COLO829 (cell line): ENCODE data around the gene PAGR1.
A peak's percentile ranks its signal among the peaks of the same experiment; 100 is the strongest.
"Not testable (repeated sequence)": the region's sequence is repeated elsewhere in the genome, so short reads cannot be mapped to it uniquely, and the experiment has no call there.

Experiments used
- DNase-seq: peaks from one replicate; pipeline ENCODE4 v3.0.0; 2012; ENCODE audit warnings: low spot score

The PAGR1 gene

DNA sequence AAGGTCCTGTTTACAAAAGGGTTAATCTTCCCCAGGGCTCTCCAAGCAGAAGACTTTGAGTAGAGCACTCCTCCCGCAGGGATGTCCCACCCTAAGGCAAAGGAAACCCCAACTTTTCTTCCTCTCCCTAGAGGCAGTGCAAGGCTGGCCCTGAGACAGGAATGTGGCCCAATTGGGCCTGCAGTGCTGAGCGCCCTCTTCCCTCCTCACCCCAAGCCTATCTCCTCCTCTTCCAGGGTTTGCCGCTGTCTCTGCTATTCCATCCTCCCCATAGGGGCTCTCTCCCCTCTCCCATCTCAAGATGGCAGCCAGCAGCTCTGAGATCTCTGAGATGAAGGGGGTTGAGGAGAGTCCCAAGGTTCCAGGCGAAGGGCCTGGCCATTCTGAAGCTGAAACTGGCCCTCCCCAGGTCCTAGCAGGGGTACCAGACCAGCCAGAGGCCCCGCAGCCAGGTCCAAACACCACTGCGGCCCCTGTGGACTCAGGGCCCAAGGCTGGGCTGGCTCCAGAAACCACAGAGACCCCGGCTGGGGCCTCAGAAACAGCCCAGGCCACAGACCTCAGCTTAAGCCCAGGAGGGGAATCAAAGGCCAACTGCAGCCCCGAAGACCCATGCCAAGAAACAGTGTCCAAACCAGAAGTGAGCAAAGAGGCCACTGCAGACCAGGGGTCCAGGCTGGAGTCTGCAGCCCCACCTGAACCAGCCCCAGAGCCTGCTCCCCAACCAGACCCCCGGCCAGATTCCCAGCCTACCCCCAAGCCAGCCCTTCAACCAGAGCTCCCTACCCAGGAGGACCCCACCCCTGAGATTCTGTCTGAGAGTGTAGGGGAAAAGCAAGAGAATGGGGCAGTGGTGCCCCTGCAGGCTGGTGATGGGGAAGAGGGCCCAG lies 3.0 kb upstream of the PAGR1 start:
- DNase-seq, result no peak

GRCh38 chr16:29813644-29814562 lies 2.0 kb upstream of the PAGR1 start:
- DNase-seq, result no peak

DNA sequence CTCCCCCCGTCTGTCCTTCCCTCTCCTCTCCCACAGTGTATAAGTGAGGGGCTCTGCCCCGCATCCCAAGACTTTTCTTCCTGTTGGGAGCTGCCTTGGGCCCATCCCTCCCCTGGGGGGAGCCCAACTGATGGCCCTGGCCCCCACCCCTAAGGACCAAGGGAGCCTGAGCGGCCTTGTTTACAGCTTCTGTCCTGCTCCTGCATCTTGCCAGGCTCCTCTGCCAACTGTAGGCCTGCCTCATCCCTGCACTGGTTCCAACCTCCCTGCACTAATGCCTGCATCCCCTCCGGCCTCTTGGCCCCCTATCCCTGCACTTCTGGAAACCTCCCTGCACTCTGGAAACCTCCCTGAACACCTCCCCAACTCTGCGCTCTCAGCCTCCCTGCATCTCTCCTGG lies 1.4 kb upstream of the PAGR1 start:
- no peak for DNase-seq

- DNase-seq, result no peak
Measured at GRCh38 chr16:29815032-29815721, 775 bp upstream of the PAGR1 start.

DNA sequence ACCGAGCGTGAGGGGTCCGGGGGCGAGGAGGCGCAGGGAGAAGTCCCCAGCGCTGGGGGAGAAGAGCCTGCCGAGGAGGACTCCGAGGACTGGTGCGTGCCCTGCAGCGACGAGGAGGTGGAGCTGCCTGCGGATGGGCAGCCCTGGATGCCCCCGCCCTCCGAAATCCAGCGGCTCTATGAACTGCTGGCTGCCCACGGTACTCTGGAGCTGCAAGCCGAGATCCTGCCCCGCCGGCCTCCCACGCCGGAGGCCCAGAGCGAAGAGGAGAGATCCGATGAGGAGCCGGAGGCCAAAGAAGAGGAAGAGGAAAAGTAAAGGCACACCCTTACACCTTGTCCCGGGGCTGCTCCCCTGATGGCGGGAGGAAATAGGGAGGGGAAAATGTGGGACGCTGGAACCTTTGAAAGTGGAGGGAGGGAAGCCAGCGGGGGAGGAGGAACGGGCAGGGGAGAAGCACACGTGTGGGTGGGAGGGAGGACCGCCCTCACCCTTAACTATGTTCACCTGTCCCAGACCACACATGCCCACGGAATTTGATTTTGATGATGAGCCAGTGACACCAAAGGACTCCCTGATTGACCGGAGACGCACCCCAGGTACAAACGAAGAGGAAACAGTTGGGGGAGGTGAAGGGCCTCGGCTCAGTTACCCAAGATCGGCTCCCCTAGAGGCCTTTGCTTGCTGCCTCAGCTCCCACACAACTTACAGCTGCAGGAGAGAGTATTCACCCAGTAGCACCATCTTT lies 916 bp downstream of the PAGR1 start:
- DNase-seq, result no peak

GRCh38 chr16:29818082-29818481 lies 2.1 kb downstream of the PAGR1 start:
- no peak for DNase-seq

- no peak for DNase-seq
Measured at GRCh38 chr16:29819506-29819905, 3.6 kb downstream of the PAGR1 start.

GRCh38 chr16:29820271-29820701 lies 4.3 kb downstream of the PAGR1 start, which contains the start of gene MVP:
TSS of gene MVP (plus strand) at chr16:29820462. CDS start at chr16:29830550, 10,088 bp downstream.
- no peak for DNase-seq

GRCh38 chr16:29820730-29821642 lies 5.0 kb downstream of the PAGR1 start:
- DNase-seq, result no peak

DNA sequence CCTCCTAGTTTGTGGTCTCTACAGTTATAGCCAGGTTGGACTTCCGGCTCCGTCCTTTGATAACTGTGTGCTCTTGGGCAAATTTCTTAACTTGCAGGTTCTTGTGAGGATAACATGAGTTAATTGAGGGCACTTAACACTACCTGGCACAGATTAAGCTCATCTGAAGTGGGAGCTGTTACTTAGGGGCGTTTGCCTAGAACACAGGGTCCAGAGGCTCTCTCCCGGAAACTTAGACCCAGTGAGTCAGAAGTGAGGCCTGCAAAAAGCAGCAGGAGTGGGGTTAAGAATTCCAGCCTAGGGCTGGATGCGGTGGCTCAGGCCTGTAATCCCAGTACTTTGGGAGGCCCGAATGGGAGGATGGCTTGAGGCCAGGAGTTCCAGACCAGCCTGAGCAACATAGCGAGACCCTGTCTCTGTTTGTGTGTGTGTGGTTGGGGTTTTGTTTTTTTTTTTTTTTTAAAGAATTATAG lies 5.7 kb downstream of the PAGR1 start:
- no peak for DNase-seq

DNA sequence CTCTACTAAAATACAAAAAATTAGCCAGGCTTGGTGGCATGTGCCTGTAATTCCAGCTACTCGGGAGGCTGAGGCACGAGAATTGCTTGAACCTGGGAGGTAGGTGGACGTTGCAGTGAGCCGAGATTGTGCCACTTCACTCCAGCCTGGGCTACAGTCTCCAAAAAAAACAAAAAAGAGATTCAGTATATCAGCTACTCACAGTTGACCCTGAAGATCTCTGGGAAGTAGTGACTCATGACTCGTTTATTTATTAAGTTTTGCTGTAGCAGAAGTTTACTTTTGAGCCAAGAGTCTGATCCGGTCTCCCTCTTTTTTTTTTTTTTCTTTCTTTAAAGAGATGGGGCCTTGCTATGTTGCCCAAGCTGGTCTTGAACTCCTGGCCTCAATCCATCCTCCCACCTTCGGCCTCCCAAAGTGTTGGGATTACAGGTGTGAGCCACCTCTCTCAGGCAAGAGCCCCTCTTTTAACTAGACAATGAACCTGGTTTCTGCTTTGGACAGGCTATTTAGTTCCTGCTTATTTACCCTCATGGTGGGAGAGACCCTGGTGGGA lies 8.7 kb downstream of the PAGR1 start:
- DNase-seq, result peak; percentile 88

DNA sequence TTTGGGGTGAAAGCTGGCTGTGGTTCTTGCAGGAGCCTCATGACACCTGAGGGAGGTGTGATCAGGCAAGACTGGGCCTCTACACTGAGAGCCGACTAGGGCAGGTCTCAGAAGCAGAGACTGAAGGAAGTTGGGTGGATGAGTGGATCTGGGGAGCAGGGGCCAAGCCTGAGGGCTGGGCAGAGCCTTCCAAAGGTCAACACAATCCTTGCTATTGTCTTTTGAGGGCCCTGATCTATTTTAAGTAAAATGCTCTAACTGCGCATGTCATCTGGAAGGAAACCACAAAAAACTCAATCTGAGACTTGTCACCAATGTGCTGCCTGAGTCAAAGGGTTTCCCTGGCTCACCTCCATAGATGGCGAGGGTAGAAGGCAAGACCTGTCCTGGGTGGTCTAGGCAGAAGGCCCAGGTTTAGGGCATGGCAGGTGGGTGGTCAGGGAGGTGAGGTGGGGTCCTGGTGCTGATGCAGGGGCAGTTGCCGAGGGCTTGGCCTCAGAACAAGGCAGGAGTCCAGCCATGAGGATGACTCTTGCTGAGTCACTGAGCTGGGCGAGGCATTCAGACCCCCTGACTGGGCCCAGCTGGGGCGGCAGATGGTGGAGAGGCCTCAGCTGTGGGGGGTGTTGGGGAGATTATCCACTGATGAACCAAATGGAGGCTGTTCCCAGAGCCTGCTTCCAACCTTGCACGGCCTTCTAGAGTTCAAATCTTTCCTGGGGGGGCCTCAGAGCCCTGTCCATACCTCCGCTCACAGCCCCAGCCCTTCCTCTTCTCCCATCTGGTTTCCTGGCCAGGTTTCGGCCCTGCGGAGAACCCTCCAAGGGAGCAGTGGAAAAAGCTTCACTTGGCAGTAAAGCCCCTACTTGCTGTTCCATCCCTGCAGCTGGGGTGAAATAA lies 9.4 kb downstream of the PAGR1 start:
- peak; percentile 74 for DNase-seq

DNA sequence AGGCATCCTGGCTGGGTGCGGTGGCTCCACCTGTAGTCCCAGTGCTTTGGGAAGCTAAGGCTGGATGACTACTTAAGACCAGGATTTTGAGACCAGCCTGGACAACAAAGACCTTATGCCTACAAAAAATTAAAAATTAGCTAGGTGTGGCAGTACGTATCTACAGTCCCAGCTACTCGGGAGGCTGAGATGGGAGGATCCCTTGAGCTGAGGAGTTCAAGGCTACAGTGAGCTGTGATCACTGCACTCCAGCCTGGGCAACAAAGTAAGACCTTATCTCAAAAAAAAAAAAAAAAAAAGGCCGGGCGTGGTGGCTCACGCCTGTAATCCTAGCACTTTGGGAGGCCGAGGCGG lies 10.4 kb downstream of the PAGR1 start:
- DNase-seq, result no peak

DNA sequence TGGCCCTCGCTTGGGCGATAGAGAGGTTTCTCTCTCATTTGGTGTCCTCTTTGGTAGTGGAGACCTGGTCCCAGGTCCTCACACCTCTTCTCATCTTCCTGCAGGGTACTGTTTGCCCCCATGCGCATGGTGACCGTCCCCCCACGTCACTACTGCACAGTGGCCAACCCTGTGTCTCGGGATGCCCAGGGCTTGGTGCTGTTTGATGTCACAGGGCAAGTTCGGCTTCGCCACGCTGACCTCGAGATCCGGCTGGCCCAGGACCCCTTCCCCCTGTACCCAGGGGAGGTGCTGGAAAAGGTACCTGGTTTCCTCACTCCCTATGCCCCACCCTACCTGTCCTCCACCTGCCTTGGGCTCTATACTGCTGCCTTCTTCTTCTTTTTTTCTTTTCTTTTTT lies 14.8 kb downstream of the PAGR1 start:
- no peak for DNase-seq

DNA sequence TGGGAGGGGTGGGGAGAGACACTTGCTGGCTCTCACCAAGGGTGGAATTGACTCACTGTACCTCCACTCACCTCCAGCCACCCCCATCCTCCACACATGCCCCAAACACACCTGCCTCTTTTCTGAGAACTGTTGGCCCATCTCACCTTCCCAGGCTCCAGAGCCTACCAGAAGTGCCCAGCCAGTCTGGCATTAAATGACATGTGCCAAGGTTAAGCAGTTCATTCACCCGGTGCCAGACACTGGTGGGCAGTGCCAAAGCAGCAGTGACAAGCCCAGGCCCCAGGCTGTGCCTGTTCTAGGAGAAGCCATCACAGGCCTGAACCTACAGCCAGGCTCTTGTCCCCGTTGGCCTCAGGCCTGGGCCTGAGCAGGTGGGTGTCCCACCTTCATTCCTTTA lies 15.5 kb downstream of the PAGR1 start:
- DNase-seq, result no peak

DNA sequence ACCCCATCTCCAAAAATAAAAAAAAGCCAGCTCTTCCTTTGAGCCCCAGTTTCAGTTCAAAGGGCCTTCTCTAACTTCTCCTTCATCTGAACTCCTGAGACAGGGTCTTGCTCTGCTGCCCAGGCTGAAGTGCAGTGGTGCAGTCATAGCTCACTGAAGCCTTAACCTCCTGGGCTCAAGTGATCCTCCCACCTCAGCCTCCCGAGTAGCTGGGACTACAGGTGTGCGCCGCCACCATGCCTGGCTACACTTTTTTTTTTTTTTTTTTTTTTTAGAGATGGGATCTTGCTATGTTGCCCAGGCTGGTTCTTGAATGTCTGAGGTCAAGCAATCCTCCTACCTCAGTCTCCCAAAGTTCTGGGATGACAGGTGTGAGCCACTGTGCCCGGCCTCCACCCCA lies 17.3 kb downstream of the PAGR1 start:
- DNase-seq, result not testable (repeated sequence)

DNA sequence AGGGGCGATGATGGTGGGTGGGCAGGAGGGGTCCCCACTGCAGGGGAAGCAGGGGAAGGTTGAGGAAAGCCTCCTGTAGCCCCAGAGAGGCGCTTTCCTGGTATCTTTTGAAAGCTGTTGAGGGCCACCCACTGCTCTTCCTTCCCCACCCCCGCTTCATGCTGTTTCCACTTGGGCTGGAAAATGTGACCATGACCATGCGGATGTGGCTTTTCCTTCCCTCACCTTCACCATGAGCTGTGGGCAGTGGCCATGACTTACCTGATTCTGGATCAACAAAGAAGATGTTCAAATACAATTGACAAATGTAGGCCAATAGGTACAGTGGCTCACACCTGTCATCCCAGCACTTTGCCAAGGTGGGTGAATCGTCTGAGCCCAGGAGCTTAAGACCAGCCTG lies 18.1 kb downstream of the PAGR1 start:
- DNase-seq, result no peak

- no peak for DNase-seq
Measured at GRCh38 chr16:29835926-29836325, 20.0 kb downstream of the PAGR1 start.

DNA sequence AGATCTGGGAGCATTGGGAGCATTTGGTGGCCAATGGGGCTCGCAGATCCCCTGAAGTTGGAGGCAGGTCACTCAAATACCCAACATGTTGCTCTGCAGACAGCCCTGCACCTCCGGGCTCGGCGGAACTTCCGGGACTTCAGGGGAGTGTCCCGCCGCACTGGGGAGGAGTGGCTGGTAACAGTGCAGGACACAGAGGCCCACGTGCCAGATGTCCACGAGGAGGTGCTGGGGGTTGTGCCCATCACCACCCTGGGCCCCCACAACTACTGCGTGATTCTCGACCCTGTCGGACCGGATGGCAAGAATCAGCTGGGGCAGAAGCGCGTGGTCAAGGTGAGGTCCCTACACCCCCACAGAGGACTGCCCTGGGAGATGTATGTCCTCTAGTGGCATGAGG lies 20.7 kb downstream of the PAGR1 start:
- no peak for DNase-seq
